GM12872 (cell line): Measurements from ENCODE around the gene FAM181A.

ENCODE experiments used
- TF ChIP-seq, protein P1 (sequence below): IDR thresholded peaks from 3 replicates; pipeline ENCODE4 v1.5.1; 2011; ENCODE audit warnings: low read depth, mild to moderate bottlenecking, low read length, moderate library complexity; ENCODE audit not compliant: insufficient read depth

The FAM181A gene

DNA sequence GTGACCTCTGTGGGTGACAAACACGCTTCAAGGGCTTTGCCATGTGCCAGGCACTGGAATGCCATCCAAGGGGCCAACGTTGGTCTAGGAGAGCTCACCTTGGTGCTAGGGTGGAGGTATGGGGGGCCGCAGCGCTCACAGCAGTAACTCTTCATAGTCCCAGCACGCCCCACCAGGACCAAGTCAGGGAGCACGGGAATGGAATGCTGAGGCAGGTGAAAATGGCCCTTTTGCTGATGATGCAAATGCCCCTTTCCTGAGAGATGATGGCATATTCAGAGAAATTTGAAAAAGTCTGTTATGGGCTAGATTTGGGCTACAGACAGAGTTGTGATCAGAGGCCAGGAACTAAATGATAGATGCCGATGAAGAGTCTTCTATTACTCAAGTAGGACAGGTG lies 10.0 kb upstream of the FAM181A start:
- TF ChIP-seq, protein P1, sequence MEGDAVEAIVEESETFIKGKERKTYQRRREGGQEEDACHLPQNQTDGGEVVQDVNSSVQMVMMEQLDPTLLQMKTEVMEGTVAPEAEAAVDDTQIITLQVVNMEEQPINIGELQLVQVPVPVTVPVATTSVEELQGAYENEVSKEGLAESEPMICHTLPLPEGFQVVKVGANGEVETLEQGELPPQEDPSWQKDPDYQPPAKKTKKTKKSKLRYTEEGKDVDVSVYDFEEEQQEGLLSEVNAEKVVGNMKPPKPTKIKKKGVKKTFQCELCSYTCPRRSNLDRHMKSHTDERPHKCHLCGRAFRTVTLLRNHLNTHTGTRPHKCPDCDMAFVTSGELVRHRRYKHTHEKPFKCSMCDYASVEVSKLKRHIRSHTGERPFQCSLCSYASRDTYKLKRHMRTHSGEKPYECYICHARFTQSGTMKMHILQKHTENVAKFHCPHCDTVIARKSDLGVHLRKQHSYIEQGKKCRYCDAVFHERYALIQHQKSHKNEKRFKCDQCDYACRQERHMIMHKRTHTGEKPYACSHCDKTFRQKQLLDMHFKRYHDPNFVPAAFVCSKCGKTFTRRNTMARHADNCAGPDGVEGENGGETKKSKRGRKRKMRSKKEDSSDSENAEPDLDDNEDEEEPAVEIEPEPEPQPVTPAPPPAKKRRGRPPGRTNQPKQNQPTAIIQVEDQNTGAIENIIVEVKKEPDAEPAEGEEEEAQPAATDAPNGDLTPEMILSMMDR, result no peak

DNA sequence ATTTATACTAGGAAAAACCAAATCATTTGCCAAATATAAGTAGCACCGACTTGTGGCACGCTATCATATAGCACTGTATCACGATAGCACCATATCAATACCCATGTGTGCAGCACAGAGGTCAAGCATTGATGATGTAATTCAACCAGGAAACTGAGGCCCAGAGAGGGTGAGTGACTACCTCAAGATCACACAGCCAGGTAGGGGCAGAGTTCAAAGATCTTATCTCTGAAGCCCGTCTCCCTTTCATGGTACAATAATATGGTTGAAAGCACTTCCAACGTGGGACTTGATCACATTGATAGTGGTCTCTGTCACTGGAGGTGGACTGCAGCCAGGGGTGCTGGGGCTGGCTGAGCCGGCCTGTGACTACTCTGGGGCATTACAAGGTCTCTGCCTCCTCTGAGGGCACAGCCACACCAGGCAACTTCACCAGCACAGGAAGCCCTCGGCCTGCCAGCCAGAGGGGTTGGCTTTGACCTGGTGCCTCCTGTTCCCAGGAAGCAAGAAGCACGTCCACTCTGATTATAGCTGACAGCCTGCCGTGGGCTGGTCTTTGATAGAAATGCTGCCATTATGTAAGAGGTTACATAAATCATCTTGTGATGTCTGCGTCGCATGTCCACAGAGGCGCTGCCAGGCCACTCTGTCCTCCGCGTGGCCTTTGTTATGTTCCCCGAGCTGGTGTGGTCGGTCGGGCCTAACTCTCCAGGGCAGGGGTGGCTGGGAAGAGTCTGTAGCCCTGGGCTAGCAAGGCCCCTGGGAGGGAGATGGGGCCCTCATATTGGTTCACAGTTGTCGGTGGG lies 5.9 kb upstream of the FAM181A start:
- TF ChIP-seq, protein P1, result no peak

DNA sequence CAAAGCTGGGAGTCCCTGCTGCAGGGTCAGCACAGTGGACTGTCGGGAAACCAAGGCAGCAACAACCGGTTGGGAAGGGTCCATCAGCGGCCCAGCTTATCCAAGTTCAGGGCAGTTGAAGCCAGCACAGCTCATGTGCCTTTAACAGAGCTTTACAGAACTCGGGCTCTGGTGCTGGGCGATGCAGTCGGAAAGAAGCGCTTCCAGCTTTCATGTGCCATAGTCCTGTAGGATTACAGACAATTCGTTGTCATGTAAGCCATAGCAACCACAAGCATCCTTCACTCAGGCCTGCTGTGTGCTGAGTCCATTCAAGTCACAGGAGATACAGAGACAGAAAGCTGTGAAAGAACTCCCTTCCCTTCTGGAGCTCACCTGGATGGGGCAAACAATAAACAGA lies 3.5 kb upstream of the FAM181A start:
- TF ChIP-seq, protein P1, result no peak

DNA sequence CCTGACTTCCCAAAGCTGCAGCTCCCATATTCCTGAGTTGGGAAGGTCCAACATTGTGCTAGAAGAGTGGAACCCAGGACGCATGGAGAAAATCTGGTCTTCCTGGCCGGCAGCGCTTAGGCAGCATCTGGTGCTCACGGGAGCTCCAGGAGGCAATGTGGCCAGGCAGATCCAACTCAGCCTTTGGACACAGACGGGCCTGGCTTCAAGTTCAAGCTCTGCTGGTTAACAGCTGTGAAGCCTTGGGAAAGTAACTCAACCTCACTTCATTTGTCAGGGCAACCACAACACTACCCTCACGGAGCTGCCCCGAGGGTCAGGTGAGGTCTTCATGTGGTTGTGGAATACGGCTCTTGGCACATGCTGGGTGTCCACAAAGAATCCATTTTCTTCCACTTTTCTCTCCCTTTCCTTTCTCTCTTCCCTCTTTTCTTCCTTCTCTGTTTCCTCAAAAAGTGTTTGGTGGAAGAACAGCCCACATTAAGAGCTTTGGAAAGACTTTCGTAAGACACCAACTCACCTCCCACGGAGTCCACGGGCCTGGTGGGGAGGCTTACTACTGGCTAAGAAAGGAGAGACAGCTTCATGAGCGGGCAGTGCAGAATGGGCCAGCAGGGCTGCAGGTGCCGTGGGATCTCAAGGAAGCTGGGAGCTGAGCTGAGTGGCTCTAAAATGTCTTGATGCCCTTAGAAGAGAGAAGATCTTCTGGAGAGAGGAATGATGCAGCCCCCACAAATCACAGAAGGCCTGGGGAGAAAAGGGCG lies 2.4 kb upstream of the FAM181A start:
- TF ChIP-seq, protein P1, result no peak

DNA sequence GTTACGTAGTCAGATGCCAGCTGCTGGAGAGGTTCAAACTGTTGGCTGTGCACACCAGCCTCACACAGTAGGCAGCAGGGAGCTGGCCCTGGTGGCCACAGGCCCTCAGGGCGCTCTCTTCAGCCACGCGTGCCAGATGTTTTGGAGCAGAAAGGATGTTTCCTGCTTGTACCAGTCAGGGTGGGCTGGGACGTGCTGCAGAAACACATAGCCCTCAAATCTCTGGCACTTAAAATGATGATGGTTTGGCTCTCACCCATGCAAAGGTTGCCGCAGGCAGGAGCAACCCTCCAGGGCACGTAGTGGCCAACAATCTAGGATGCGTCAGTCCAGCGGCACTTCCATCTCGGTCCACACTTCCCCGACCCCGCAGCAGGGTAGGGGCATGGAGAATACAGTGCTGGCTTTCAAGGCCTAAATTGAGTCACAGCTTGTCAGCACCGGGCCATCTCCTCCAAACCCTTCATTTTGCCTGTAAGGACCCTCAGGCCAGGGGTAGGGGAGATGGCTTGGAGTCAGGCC lies 1.7 kb upstream of the FAM181A start:
- TF ChIP-seq, protein P1, result no peak

DNA sequence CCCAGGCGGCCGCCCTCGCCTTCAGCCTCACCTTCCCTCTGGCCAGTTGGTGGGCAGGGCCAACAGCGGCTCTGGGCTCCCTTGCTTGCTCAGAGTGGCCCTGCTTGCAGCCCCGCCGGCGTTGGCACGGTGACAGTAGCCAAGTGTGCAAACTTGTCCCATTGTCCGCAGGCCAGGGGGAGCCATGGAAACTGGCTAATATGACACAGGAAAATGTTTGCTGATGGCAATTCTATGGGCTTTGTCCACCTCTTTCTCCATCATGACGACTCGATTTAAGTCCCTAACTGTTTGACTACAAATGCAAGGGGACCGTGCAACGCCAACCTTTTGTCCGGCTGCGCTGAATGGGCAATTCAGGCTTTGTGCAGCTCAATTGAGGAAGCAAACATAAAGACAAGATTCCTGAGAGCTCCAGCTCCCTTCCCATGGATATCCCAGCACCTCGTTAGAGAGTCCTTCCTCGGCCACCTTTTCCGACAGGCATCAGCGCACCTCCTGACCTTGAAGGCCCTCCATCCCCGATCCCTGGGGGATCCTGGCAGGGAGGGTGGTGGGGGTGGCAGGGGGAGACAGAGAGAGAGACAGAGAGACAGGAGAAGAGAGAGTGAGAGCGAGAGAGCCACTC lies 785 bp upstream of the FAM181A start:
- TF ChIP-seq, protein P1, result no peak

DNA sequence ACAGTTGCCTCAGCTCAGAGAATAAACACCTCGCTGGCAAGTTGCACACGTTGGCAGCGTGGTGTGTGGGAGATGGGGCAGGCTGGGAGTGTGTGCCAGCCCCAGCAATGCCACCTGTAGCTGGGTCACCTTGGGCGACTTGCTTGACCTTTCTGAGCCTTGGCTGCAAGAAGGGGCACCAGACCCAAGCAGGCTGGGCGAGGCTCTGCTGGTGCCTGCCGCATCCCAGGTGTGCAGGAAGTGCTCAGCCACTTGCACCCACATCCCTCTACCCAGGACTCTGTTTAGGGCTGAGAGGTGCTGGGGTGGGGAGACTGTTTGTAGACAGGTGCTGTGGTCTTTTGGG lies 629 bp downstream of the FAM181A start:
- TF ChIP-seq, protein P1, result no peak
